A549 (cell line): ENCODE measurements around the gene MORN4. TPM values are rescaled to one million over a fixed set of nuclear protein-coding genes. Genes with fewer than 3 reads are reported as not detected.

Experiments used
- BHLHE40 ChIP-seq: IDR thresholded peaks from 2 replicates; pipeline ENCODE4 v1.6.1; 2012; ENCODE audit warnings: low read depth, low read length, inconsistent platforms
- CBX2 ChIP-seq: fragments of 200-600 bp; sonication (generic); IDR thresholded peaks from 2 replicates; pipeline ENCODE4 v1.6.1; 2016; ENCODE audit warnings: low read depth, mild to moderate bottlenecking, borderline replicate concordance
- CBX8 ChIP-seq: fragments of 200-600 bp; sonication (generic); IDR thresholded peaks from 2 replicates; pipeline ENCODE4 v1.6.1; 2016
- CEBPB ChIP-seq, 2 experiments: fragments of >200 bp in 1 of 2; sonication (Bioruptor Twin) in 1 of 2; formaldehyde crosslinking in 1 of 2; IDR thresholded peaks; 2 replicates each; pipeline ENCODE4 v1.6.1; 2012 to 2016
- CHD2 ChIP-seq: fragments of 150-350 bp; IDR thresholded peaks from 2 replicates; pipeline ENCODE4 v1.6.1; 2014; ENCODE audit warnings: low read length; ENCODE audit not compliant: partially characterized antibody
- E2F6 ChIP-seq: IDR thresholded peaks from 2 replicates; pipeline ENCODE4 v1.6.1; 2012; ENCODE audit warnings: low read depth, borderline replicate concordance
- EHF ChIP-seq: fragments of 250-450 bp; sonication (Bioruptor Pico); IDR thresholded peaks from 2 replicates; pipeline ENCODE4 v1.5.0; 2020; ENCODE audit warnings: mild to moderate bottlenecking
- EHMT2 ChIP-seq: fragments of 200-600 bp; sonication (generic); IDR thresholded peaks from 2 replicates; pipeline ENCODE4 v1.6.1; 2016; ENCODE audit warnings: antibody characterized with exemption, low read depth, mild to moderate bottlenecking, moderate library complexity
- ELK1 ChIP-seq: fragments of 150-350 bp; IDR thresholded peaks from 2 replicates; pipeline ENCODE4 v1.6.1; 2014; ENCODE audit warnings: low read depth, mild to moderate bottlenecking, low read length
- ESRRA ChIP-seq: fragments of 150-350 bp; IDR thresholded peaks from 2 replicates; pipeline ENCODE4 v1.6.1; 2014; ENCODE audit warnings: mild to moderate bottlenecking, low read length, borderline replicate concordance
- FOSL2 ChIP-seq, 2 experiments: fragments of 450-650 bp in 1 of 2; fragments of >200 bp in 1 of 2; sonication (Bioruptor Twin) in 1 of 2; formaldehyde crosslinking; IDR thresholded peaks; 2 replicates each; pipeline versions ENCODE4 v1.5.0 to v1.6.1; 2016 to 2020; ENCODE audit warnings: mild to moderate bottlenecking in 1 of 2, moderate library complexity in 1 of 2
- FOXS1 ChIP-seq: fragments of 250-450 bp; sonication (Bioruptor Pico); IDR thresholded peaks from 2 replicates; pipeline ENCODE4 v1.5.0; 2020; ENCODE audit warnings: mild to moderate bottlenecking, moderate library complexity
- HDAC2 ChIP-seq: fragments of 200-600 bp; sonication (generic); IDR thresholded peaks from 2 replicates; pipeline ENCODE4 v1.6.1; 2016
- HMGXB4 ChIP-seq: fragments of 250-450 bp; sonication (Bioruptor Pico); IDR thresholded peaks from 2 replicates; pipeline ENCODE4 v1.5.0; 2021; ENCODE audit warnings: mild to moderate bottlenecking, moderate library complexity, borderline replicate concordance
- HOXB13 ChIP-seq: fragments of 250-450 bp; sonication (Bioruptor Pico); IDR thresholded peaks from 2 replicates; pipeline ENCODE4 v1.5.0; 2020; ENCODE audit warnings: low read depth, mild to moderate bottlenecking, moderate library complexity
- JUN ChIP-seq, 2 experiments: fragments of >200 bp; sonication (Bioruptor Twin); formaldehyde crosslinking; IDR thresholded peaks; 2 replicates in 1 of 2; 3 replicates in 1 of 2; pipeline ENCODE4 v1.6.1; 2016 to 2017
- JUNB ChIP-seq: fragments of >200 bp; sonication (Bioruptor Twin); formaldehyde crosslinking; IDR thresholded peaks from 2 replicates; pipeline ENCODE4 v1.6.1; 2016
- KDM1A ChIP-seq: fragments of 200-600 bp; sonication (generic); IDR thresholded peaks from 2 replicates; pipeline ENCODE4 v1.6.1; 2016; ENCODE audit warnings: low read depth, mild to moderate bottlenecking
- MAX ChIP-seq: IDR thresholded peaks from 2 replicates; pipeline ENCODE4 v1.6.1; 2012
- NPAS2 ChIP-seq: fragments of 250-450 bp; sonication (Bioruptor Pico); IDR thresholded peaks from 2 replicates; pipeline ENCODE4 v1.8.0; 2022; ENCODE audit warnings: mild to moderate bottlenecking, moderate library complexity, borderline replicate concordance
- NR3C1 ChIP-seq: fragments of >200 bp; sonication (Bioruptor Twin); formaldehyde crosslinking; IDR thresholded peaks from 3 replicates; pipeline ENCODE4 v1.6.1; 2017
- PHF8 ChIP-seq: fragments of 200-600 bp; sonication (generic); IDR thresholded peaks from 2 replicates; pipeline ENCODE4 v1.6.1; 2016; ENCODE audit warnings: low read depth, mild to moderate bottlenecking, antibody characterized with exemption, moderate library complexity, borderline replicate concordance
- POLR2A ChIP-seq: IDR thresholded peaks from 2 replicates; pipeline ENCODE4 v1.6.1; 2012; ENCODE audit warnings: mild to moderate bottlenecking, low read length
- POLR2AphosphoS2 ChIP-seq: conservative IDR thresholded peaks from 2 replicates; pipeline ENCODE4 v1.6.1; 2012; ENCODE audit warnings: low read length, improper control_type of control experiment, inconsistent platforms
- RAD21 ChIP-seq, 2 experiments: fragments of >200 bp in 1 of 2; sonication (Bioruptor Twin) in 1 of 2; formaldehyde crosslinking in 1 of 2; IDR thresholded peaks in 1 of 2; conservative IDR thresholded peaks in 1 of 2; 2 replicates in 1 of 2; 3 replicates in 1 of 2; pipeline ENCODE4 v1.6.1; 2012 to 2018; ENCODE audit warnings: inconsistent platforms in 1 of 2
- RARB ChIP-seq: fragments of 250-450 bp; sonication (Bioruptor Pico); IDR thresholded peaks from 2 replicates; pipeline ENCODE4 v1.8.0; 2021; ENCODE audit warnings: mild to moderate bottlenecking, moderate library complexity
- RCOR1 ChIP-seq: fragments of 150-350 bp; IDR thresholded peaks from 2 replicates; pipeline ENCODE4 v1.6.1; 2014; ENCODE audit warnings: antibody characterized with exemption, low read length, low read depth
- RNF2 ChIP-seq: fragments of 200-600 bp; sonication (generic); IDR thresholded peaks from 2 replicates; pipeline ENCODE4 v1.6.1; 2016; ENCODE audit warnings: low read depth, mild to moderate bottlenecking, antibody characterized with exemption, moderate library complexity, borderline replicate concordance
- SREBF2 ChIP-seq: fragments of 450-650 bp; IDR thresholded peaks from 2 replicates; pipeline ENCODE4 v1.6.1; 2014; ENCODE audit warnings: mild to moderate bottlenecking, moderate library complexity
- TFCP2L1 ChIP-seq: fragments of 250-450 bp; sonication (Bioruptor Pico); IDR thresholded peaks from 2 replicates; pipeline ENCODE4 v1.5.0; 2021; ENCODE audit warnings: mild to moderate bottlenecking
- TP53 ChIP-seq: fragments of 250-450 bp; sonication (Bioruptor Pico); IDR thresholded peaks from 2 replicates; pipeline ENCODE4 v1.5.0; 2021; ENCODE audit warnings: mild to moderate bottlenecking, moderate library complexity
- USF2 ChIP-seq: fragments of 450-650 bp; IDR thresholded peaks from 2 replicates; pipeline ENCODE4 v1.6.1; 2014; ENCODE audit warnings: antibody characterized with exemption
- ZC3H11A ChIP-seq: fragments of 450-650 bp; IDR thresholded peaks from 2 replicates; pipeline ENCODE4 v1.6.1; 2014; ENCODE audit warnings: antibody characterized with exemption, mild to moderate bottlenecking
- ZFP36 ChIP-seq: fragments of 450-650 bp; IDR thresholded peaks from 2 replicates; pipeline ENCODE4 v1.6.1; 2014; ENCODE audit warnings: borderline replicate concordance; ENCODE audit not compliant: partially characterized antibody
- polyA plus RNA-seq, 4 experiments: library from polyadenylated mRNA; depleted of rRNA in 3 of 4; stranded (reverse); fragments of >200 nt; fragmentation: RNase III in 1 of 4; extraction: RNeasy Plus Mini Kit Qiagen cat#74134 plus additional on column Dnase treatment in 1 of 4; gene quantifications; 2 replicates in 3 of 4; 3 replicates in 1 of 4; pipeline ENCODE4 v1.2.3, GENCODE V29; 2011 to 2017
- TF ChIP-seq, protein P1 (sequence below): fragments of >200 bp; sonication (Bioruptor Twin); formaldehyde crosslinking; IDR thresholded peaks from 3 replicates; pipeline ENCODE4 v1.5.1; 2016
- TF ChIP-seq, protein P2 (sequence below): IDR thresholded peaks from 2 replicates; pipeline ENCODE4 v1.6.1; 2012

Gene MORN4
- polyA plus RNA-seq, 2 of the 4 experiments (the other 2 are of a cell fraction), result 8.9 to 13.8 TPM

DNA sequence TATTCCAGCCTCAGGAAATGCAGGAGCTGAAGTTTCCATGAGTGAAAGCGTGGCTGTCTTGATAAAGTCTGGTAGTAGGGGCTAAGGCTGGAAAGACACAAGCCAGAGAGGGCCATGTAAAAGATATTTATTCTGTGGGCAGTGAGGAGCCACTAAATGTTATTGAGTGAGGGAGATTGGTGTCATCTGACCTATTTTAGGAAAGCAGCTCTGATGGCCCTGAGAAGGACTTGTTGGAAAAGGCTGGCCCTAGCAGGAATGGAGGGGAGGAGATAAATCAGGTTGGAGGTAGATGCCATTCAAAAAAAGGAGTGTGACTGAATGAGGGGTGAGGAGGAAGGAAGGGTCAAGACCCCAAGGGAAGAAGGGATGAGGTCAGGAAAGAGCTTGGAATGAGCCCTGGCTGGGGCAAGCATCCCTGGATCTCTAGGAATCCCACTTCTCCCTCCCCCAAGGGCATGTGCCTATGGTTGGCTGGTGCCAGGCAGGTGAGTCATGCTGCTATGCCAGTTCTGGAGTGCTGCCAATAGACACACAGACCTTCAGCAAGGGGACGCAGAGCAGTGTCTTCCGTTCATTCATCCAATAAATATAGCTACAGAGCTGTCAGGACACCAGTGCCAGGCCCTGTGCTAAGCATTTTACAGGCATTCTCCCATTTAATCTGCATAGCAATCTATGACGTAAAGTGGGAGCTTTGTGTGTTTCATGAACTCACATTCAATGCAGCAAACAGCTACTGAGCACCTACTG, 58.8 kb downstream of the MORN4 start (continued):
- no peak for TF ChIP-seq ELK1
- TF ChIP-seq KDM1A, result no peak
- TF ChIP-seq CHD2, result no peak
- no peak for TF ChIP-seq NR3C1
- no peak for TF ChIP-seq CBX2
- TF ChIP-seq TP53 (CRISPR knock-in tag), result no peak
- no peak for TF ChIP-seq CBX8
- peak; percentile 63; the same call in 1 of the 2 replicates for TF ChIP-seq HOXB13
- TF ChIP-seq RAD21 (conservative IDR thresholded peaks at IDR 0.05 in 1 of 2, IDR thresholded peaks at IDR 0.05 in 1 of 2), result peak in 1 of 2 experiments; percentile 35; a peak in 2 of 5 replicates
- no peak for TF ChIP-seq HDAC2
- TF ChIP-seq MAX, result peak; percentile 96
- no peak for TF ChIP-seq POLR2AphosphoS2
- no peak for TF ChIP-seq TFCP2L1 (CRISPR knock-in tag)
- TF ChIP-seq, protein P1, sequence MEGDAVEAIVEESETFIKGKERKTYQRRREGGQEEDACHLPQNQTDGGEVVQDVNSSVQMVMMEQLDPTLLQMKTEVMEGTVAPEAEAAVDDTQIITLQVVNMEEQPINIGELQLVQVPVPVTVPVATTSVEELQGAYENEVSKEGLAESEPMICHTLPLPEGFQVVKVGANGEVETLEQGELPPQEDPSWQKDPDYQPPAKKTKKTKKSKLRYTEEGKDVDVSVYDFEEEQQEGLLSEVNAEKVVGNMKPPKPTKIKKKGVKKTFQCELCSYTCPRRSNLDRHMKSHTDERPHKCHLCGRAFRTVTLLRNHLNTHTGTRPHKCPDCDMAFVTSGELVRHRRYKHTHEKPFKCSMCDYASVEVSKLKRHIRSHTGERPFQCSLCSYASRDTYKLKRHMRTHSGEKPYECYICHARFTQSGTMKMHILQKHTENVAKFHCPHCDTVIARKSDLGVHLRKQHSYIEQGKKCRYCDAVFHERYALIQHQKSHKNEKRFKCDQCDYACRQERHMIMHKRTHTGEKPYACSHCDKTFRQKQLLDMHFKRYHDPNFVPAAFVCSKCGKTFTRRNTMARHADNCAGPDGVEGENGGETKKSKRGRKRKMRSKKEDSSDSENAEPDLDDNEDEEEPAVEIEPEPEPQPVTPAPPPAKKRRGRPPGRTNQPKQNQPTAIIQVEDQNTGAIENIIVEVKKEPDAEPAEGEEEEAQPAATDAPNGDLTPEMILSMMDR, result no peak
- TF ChIP-seq USF2, result no peak; the same call in 1 of the 2 replicates
- no peak for TF ChIP-seq RCOR1
- TF ChIP-seq CEBPB (IDR thresholded peaks at IDR 0.05), result peak in 1 of 2 experiments; percentile 64; a peak in 1 of 4 replicates
- no peak for TF ChIP-seq HMGXB4 (CRISPR knock-in tag)
- TF ChIP-seq JUN (IDR thresholded peaks at IDR 0.05), result peak; percentile 85 to 90; a peak in 4 of 5 replicates
- TF ChIP-seq ZFP36, result no peak
- no peak for TF ChIP-seq ESRRA
- peak; percentile 77; the same call in 1 of the 2 replicates for TF ChIP-seq FOXS1 (CRISPR knock-in tag)
- no peak for TF ChIP-seq POLR2A
- TF ChIP-seq RARB (CRISPR knock-in tag), result 0 out of 2 replicates have a peak, but pooled peaks have one; percentile 37
- peak; percentile 82 for TF ChIP-seq BHLHE40
- no peak for TF ChIP-seq E2F6
- TF ChIP-seq, protein P2, sequence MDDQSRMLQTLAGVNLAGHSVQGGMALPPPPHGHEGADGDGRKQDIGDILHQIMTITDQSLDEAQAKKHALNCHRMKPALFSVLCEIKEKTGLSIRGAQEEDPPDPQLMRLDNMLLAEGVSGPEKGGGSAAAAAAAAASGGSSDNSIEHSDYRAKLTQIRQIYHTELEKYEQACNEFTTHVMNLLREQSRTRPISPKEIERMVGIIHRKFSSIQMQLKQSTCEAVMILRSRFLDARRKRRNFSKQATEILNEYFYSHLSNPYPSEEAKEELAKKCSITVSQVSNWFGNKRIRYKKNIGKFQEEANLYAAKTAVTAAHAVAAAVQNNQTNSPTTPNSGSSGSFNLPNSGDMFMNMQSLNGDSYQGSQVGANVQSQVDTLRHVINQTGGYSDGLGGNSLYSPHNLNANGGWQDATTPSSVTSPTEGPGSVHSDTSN, result no peak
- TF ChIP-seq FOSL2 (IDR thresholded peaks at IDR 0.05), result peak; percentile 89
- peak; percentile 99 for TF ChIP-seq FOSL2 (CRISPR knock-in tag; IDR thresholded peaks at IDR 0.05)
- no peak for TF ChIP-seq PHF8
- TF ChIP-seq EHF, result no peak
- TF ChIP-seq RNF2, result no peak
- TF ChIP-seq JUNB, result peak; percentile 81
- TF ChIP-seq SREBF2, result no peak
- no peak for TF ChIP-seq ZC3H11A
- no peak for TF ChIP-seq NPAS2 (CRISPR knock-in tag)
- TF ChIP-seq EHMT2, result no peak
